Measurements from ENCODE around the gene POTEF.
"Not testable (repeated sequence)": the region's sequence is repeated elsewhere in the genome, so short reads cannot be mapped to it uniquely, and the experiment has no call there.

The POTEF gene

GRCh38 chr2:130152816-130153595 lies 24.0 kb upstream of the POTEF start:
- no peak for DNase-seq (ENCODE audit: low read depth in 2 of 2)

GRCh38 chr2:130152136-130152815 lies 23.3 kb upstream of the POTEF start:
- not testable (repeated sequence) for DNase-seq (ENCODE audit: low read depth in 2 of 2)

- not testable (repeated sequence) for DNase-seq (ENCODE audit: low read depth in 2 of 2)
Observed at GRCh38 chr2:130151145-130151512, 22.1 kb upstream of the POTEF start.

- no peak for DNase-seq (ENCODE audit: low read depth in 2 of 2)
Observed at GRCh38 chr2:130150181-130151144, 21.4 kb upstream of the POTEF start.

- DNase-seq (ENCODE audit: low read depth in 2 of 2): not testable (repeated sequence)
Observed at GRCh38 chr2:130148515-130148914, 19.5 kb upstream of the POTEF start.

- not testable (repeated sequence) for DNase-seq (ENCODE audit: low read depth in 2 of 2)
Observed at GRCh38 chr2:130145006-130145414, 16.0 kb upstream of the POTEF start, which contains the start of gene CCDC74B. TSS of gene CCDC74B (minus strand) at chr2:130145112. CDS start at chr2:130144996, 116 bp downstream.

- DNase-seq (ENCODE audit: low read depth in 2 of 2): not testable (repeated sequence)
Observed at GRCh38 chr2:130143266-130144039, 14.4 kb upstream of the POTEF start.

GRCh38 chr2:130142396-130143265 lies 13.6 kb upstream of the POTEF start:
- DNase-seq (ENCODE audit: low read depth in 2 of 2): not testable (repeated sequence)

- not testable (repeated sequence) for DNase-seq (ENCODE audit: low read depth in 2 of 2)
Observed at GRCh38 chr2:130141645-130142370, 12.8 kb upstream of the POTEF start.

- DNase-seq (ENCODE audit: low read depth in 2 of 2): not testable (repeated sequence)
Observed at GRCh38 chr2:130141002-130141401, 12.0 kb upstream of the POTEF start.

- DNase-seq (ENCODE audit: low read depth in 2 of 2): not testable (repeated sequence)
Observed at GRCh38 chr2:130140516-130140915, 11.5 kb upstream of the POTEF start.

- DNase-seq (ENCODE audit: low read depth in 2 of 2): not testable (repeated sequence)
Observed at GRCh38 chr2:130139331-130140280, 10.6 kb upstream of the POTEF start.

GRCh38 chr2:130138841-130139251 lies 9.8 kb upstream of the POTEF start:
- not testable (repeated sequence) for DNase-seq (ENCODE audit: low read depth in 2 of 2)

GRCh38 chr2:130138326-130138725 lies 9.3 kb upstream of the POTEF start:
- not testable (repeated sequence) for DNase-seq (ENCODE audit: low read depth in 2 of 2)

GRCh38 chr2:130137118-130137517 lies 8.1 kb upstream of the POTEF start:
- DNase-seq (ENCODE audit: low read depth in 2 of 2): not testable (repeated sequence)

- not testable (repeated sequence) for DNase-seq (ENCODE audit: low read depth in 2 of 2)
Observed at GRCh38 chr2:130136546-130136945, 7.5 kb upstream of the POTEF start.

- no peak for DNase-seq (ENCODE audit: low read depth in 2 of 2)
Observed at GRCh38 chr2:130135692-130136541, 6.9 kb upstream of the POTEF start.
